Measurements from ENCODE around the gene STX18.

Gene STX18

GRCh38 chr4:4502694-4503311 is 39.0 kb downstream of the STX18 start:
- H3K4me3 ChIP-seq (ENCODE audit: low read depth, low read length) = no peak overlapping the region
- TF ChIP-seq, protein P1, sequence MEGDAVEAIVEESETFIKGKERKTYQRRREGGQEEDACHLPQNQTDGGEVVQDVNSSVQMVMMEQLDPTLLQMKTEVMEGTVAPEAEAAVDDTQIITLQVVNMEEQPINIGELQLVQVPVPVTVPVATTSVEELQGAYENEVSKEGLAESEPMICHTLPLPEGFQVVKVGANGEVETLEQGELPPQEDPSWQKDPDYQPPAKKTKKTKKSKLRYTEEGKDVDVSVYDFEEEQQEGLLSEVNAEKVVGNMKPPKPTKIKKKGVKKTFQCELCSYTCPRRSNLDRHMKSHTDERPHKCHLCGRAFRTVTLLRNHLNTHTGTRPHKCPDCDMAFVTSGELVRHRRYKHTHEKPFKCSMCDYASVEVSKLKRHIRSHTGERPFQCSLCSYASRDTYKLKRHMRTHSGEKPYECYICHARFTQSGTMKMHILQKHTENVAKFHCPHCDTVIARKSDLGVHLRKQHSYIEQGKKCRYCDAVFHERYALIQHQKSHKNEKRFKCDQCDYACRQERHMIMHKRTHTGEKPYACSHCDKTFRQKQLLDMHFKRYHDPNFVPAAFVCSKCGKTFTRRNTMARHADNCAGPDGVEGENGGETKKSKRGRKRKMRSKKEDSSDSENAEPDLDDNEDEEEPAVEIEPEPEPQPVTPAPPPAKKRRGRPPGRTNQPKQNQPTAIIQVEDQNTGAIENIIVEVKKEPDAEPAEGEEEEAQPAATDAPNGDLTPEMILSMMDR (IDR thresholded peaks at IDR 0.05; ENCODE audit: control insufficient read depth, extremely low read depth, insufficient read depth) = no peak
- no peak for DNase-seq (ENCODE audit: low read depth)

DNA sequence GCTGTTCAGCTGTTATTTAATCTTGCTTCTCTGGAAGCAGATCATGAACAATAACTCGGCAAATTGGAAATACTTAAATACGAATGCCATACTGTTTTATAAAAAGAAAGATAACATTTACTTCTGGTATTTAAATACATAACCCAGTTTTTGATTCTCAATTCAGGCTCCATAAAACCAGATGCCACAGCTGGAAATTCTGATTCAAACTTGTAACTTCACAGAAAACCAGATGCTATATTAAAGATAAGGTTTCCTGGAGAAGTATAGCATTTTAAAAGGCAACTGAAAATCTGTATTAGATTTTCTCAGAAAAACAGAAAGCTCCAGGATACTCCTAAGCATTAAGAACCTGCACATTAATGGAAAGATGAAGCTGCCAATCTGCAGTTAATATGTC is 40.2 kb downstream of the STX18 start:
- no peak for DNase-seq (ENCODE audit: low read depth)
- no peak overlapping the region for H3K4me3 ChIP-seq (ENCODE audit: low read depth, low read length)
- TF ChIP-seq, protein P1 (IDR thresholded peaks at IDR 0.05; ENCODE audit: control insufficient read depth, extremely low read depth, insufficient read depth) = no peak

- DNase-seq (ENCODE audit: low read depth) = no peak
Observed at GRCh38 chr4:4499438-4500123, 42.3 kb downstream of the STX18 start.

GRCh38 chr4:4496592-4497372 is 45.1 kb downstream of the STX18 start:
- no peak for DNase-seq (ENCODE audit: low read depth)
- no peak overlapping the region for H3K4me3 ChIP-seq (ENCODE audit: low read depth, low read length)
- TF ChIP-seq, protein P1 (IDR thresholded peaks at IDR 0.05; ENCODE audit: control insufficient read depth, extremely low read depth, insufficient read depth) = no peak

More at GRCh38 chr4:4499438-4500123, 42.3 kb downstream of the STX18 start:
- TF ChIP-seq, protein P1 (IDR thresholded peaks at IDR 0.05; ENCODE audit: control insufficient read depth, extremely low read depth, insufficient read depth) = no peak
- H3K4me3 ChIP-seq (ENCODE audit: low read depth, low read length) = no peak overlapping the region

- no peak for DNase-seq (ENCODE audit: low read depth)
- H3K4me3 ChIP-seq (ENCODE audit: low read depth, low read length) = no peak overlapping the region
- TF ChIP-seq, protein P1 (IDR thresholded peaks at IDR 0.05; ENCODE audit: control insufficient read depth, extremely low read depth, insufficient read depth) = no peak
Observed at GRCh38 chr4:4494882-4495281, 47.0 kb downstream of the STX18 start.

- TF ChIP-seq, protein P1 (IDR thresholded peaks at IDR 0.05; ENCODE audit: control insufficient read depth, extremely low read depth, insufficient read depth) = no peak
- DNase-seq (ENCODE audit: low read depth) = no peak
- H3K4me3 ChIP-seq (ENCODE audit: low read depth, low read length) = no peak overlapping the region
Observed at GRCh38 chr4:4492161-4492847, 49.5 kb downstream of the STX18 start.
